ENCODE data around the gene NEK9. TPM values are rescaled to one million over a fixed set of nuclear protein-coding genes. Genes with fewer than 3 reads are reported as not detected.

Gene NEK9
- total and polyA plus RNA-seq, 2 donors (not counting 1 experiment from before 2014, with no cell fraction given): 35.1 to 110 TPM

GRCh38 chr14:75069811-75070145 is 57.1 kb downstream of the NEK9 start:
- ChIA-PET POLR2A (interaction anchor here (0.5 kb wide), 2 partner anchors 180 to 576 kb away, joined by 3 to 7 read pairs; partner anchors contain the start of gene ISCA2), CTCF (interaction anchor here (1.4 kb wide), 1 partner anchor 19 kb away, joined by 4 read pairs; no protein-coding TSS in a partner anchor)
- peaks cover 5% of the 10 kb centered on the region for H3K4me1 Mint-ChIP-seq
- H2AFZ ChIP-seq (ENCODE audit: insufficient read depth, low read depth, low read length, poor library complexity, severe bottlenecking): peak overlapping the region; percentile 80
- H3K4me1 ChIP-seq (ENCODE audit: control insufficient read depth in 2 of 2, insufficient read depth in 2 of 2, low read length in 2 of 2): peaks cover 7 to 18% of the 10 kb centered on the region in 2 donors
- H3K4me3 Mint-ChIP-seq: no peak overlapping the region
- no peaks in the 10 kb centered on the region for H3K9me3 Mint-ChIP-seq (ENCODE audit: insufficient read depth)
- H3K36me3 ChIP-seq (replicated peaks in 1 of 2; ENCODE audit: control extremely low read depth in 1 of 2, control insufficient read depth in 1 of 2, extremely low read depth in 1 of 2, insufficient read depth in 2 of 2, low read length in 1 of 2): no peaks in the 10 kb centered on the region
- ATAC-seq (ENCODE audit: low read depth): no peak
- no peaks in the 10 kb centered on the region for H3K9me3 ChIP-seq (ENCODE audit: control extremely low read depth in 1 of 3, control insufficient read depth in 2 of 3, insufficient read depth in 1 of 3, low read length in 2 of 3)
- peak overlapping the region; percentile 60 for H3K27ac Mint-ChIP-seq
- H3K4me2 ChIP-seq (replicated peaks; ENCODE audit: low read depth, low read length, poor library complexity, severe bottlenecking): peak overlapping the region; percentile 89
- 62% methylated on average over 12 of the region's 12 CpGs for WGBS (ENCODE audit: insufficient coverage)
- H3K9ac ChIP-seq (ENCODE audit: low read length): peak overlapping the region; percentile 68
- no peaks in the 10 kb centered on the region for H3K27me3 ChIP-seq (replicated peaks in 1 of 4; ENCODE audit: control extremely low read depth in 1 of 4, control insufficient read depth in 3 of 4, insufficient read depth in 4 of 4, low read length in 3 of 4)
- no peaks in the 10 kb centered on the region for H3K27me3 Mint-ChIP-seq
- no peaks in the 10 kb centered on the region for H3K79me2 ChIP-seq (ENCODE audit: control insufficient read depth, insufficient read depth, low read length)
- H4K20me1 ChIP-seq (ENCODE audit: control insufficient read depth, insufficient read depth, low read length, poor library complexity, severe bottlenecking): no peaks in the 10 kb centered on the region
- DNase-seq: no peak
- intact Hi-C loops (cut with micrococcal nuclease): loop anchor here (1.0 to 10.0 kb wide), 3 partner anchors 18 to 455 kb away; partner anchors contain the start of genes LTBP2, MLH3 and NEK9
- H3K27ac ChIP-seq (ENCODE audit: low read length in 2 of 2): no peak overlapping the region
- H3K4me3 ChIP-seq (ENCODE audit: control extremely low read depth in 1 of 5, extremely low read depth in 1 of 5, insufficient read depth in 1 of 5, low read depth in 2 of 5, low read length in 4 of 5): peak overlapping the region in 4 of 5 experiments; percentile 62 to 82 (median 69)
- TF ChIP-seq EZH2 (IDR thresholded peaks at IDR 0.05; ENCODE audit: borderline replicate concordance, insufficient read depth, low read depth, low read length, poor library complexity, severe bottlenecking) (no peak), CTCF (IDR thresholded peaks at IDR 0.05) (no peak)

- Mint-ChIP-seq H3K4me3 (no peak within 1 kb of the TSS), H3K4me1 (peaks cover 7% of the 10 kb centered on the region), H3K9me3 (ENCODE audit: insufficient read depth) (no peaks in the 10 kb centered on the region), H3K27me3 (no peaks in the 10 kb centered on the region), H3K27ac (peak within 1 kb of the TSS; percentile 80)
- ChIA-PET CTCF (interaction anchor here (1.4 kb wide), 1 partner anchor 19 kb away, joined by 4 read pairs; no protein-coding TSS in a partner anchor), POLR2A (interaction anchor here (0.5 kb wide), 3 partner anchors 180 to 576 kb away, joined by 3 to 9 read pairs (median 7); partner anchors contain the start of gene ISCA2)
- Histone ChIP-seq H3K4me1 (ENCODE audit: control insufficient read depth in 2 of 2, insufficient read depth in 2 of 2, low read length in 2 of 2) (peaks cover 8 to 18% of the 10 kb centered on the region in 2 donors), H3K9me3 (ENCODE audit: control extremely low read depth in 1 of 3, control insufficient read depth in 2 of 3, insufficient read depth in 1 of 3, low read length in 2 of 3) (no peaks in the 10 kb centered on the region), H4K20me1 (ENCODE audit: control insufficient read depth, insufficient read depth, low read length, poor library complexity, severe bottlenecking) (no peaks in the 10 kb centered on the region), H3K79me2 (ENCODE audit: control insufficient read depth, insufficient read depth, low read length) (peaks cover under 1% of the 10 kb centered on the region), H3K9ac (ENCODE audit: low read length) (peak within 1 kb of the TSS; percentile 68), H2AFZ (ENCODE audit: insufficient read depth, low read depth, low read length, poor library complexity, severe bottlenecking) (peak within 1 kb of the TSS; percentile 80), H3K27ac (ENCODE audit: low read length in 2 of 2) (peak within 1 kb of the TSS in 1 of 2 donors; percentile 53), H3K4me3 (ENCODE audit: control extremely low read depth in 1 of 5, extremely low read depth in 1 of 5, insufficient read depth in 1 of 5, low read depth in 2 of 5, low read length in 4 of 5) (peak within 1 kb of the TSS; percentile 34 to 82 (median 63)), H3K4me2 (replicated peaks; ENCODE audit: low read depth, low read length, poor library complexity, severe bottlenecking) (peak within 1 kb of the TSS; percentile 89), H3K27me3 (replicated peaks in 1 of 4; ENCODE audit: control extremely low read depth in 1 of 4, control insufficient read depth in 3 of 4, insufficient read depth in 4 of 4, low read length in 3 of 4) (no peaks in the 10 kb centered on the region), H3K36me3 (replicated peaks in 1 of 2; ENCODE audit: control extremely low read depth in 1 of 2, control insufficient read depth in 1 of 2, extremely low read depth in 1 of 2, insufficient read depth in 2 of 2, low read length in 1 of 2) (no peaks in the 10 kb centered on the region)
- 5% methylated on average over 58 of the region's 58 CpGs for WGBS (ENCODE audit: insufficient coverage)
- TF ChIP-seq EZH2 (IDR thresholded peaks at IDR 0.05; ENCODE audit: borderline replicate concordance, insufficient read depth, low read depth, low read length, poor library complexity, severe bottlenecking) (no peak), CTCF (IDR thresholded peaks at IDR 0.05) (no peak)
- peak; percentile 83 for ATAC-seq (ENCODE audit: low read depth)
- intact Hi-C loops (cut with micrococcal nuclease): loop anchor here (1.0 to 10.0 kb wide), 3 partner anchors 18 to 454 kb away; partner anchors contain the start of genes LTBP2, MLH3 and NEK9
- peak; percentile 61 for DNase-seq
Observed at GRCh38 chr14:75069121-75069810, 57.6 kb downstream of the NEK9 start, which contains the start of gene ZC2HC1C. Gene ZC2HC1C (plus strand): TSS chr14:75069641. CDS start chr14:75070574, 933 bp downstream.

All from B cell (primary cell).